ENCODE measurements around the gene PPP1R7. TPM values are rescaled to one million over a fixed set of nuclear protein-coding genes. Genes with fewer than 3 reads are reported as not detected.

PPP1R7 gene
- total and polyA plus RNA-seq, 2 donors from 2014 or later = 64.6 to 94.9 TPM

DNA sequence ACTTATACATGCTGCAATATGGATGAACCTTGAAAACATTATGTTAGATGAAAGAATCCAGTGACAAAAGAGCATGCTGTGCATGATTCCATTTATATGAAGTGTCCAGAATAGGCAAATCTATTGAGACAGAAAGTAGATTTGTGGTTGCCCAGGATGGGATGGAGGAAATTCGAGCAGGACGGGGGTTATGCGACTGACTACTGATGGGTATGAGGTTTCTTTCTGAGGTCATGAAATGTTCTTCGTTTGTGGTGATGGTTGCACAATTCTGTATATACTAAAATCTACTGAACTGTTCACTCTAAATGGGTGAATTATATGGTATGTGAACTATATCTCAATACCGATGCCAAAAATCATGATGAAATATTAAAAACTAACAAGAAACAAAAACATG lies 29.3 kb upstream of the PPP1R7 start:
- intact Hi-C loops (cut with DNase I) = no loop called here
- no peaks in the 10 kb centered on the region for H3K9me3 ChIP-seq (ENCODE audit: control insufficient read depth in 2 of 3, insufficient read depth in 1 of 3, low read length in 3 of 3)
- no peak overlapping the region for H3K27ac ChIP-seq (ENCODE audit: low read depth in 2 of 2, low read length in 2 of 2)
- H3K4me3 ChIP-seq (ENCODE audit: low read length in 3 of 3) = no peak overlapping the region
- TF ChIP-seq, protein P1, sequence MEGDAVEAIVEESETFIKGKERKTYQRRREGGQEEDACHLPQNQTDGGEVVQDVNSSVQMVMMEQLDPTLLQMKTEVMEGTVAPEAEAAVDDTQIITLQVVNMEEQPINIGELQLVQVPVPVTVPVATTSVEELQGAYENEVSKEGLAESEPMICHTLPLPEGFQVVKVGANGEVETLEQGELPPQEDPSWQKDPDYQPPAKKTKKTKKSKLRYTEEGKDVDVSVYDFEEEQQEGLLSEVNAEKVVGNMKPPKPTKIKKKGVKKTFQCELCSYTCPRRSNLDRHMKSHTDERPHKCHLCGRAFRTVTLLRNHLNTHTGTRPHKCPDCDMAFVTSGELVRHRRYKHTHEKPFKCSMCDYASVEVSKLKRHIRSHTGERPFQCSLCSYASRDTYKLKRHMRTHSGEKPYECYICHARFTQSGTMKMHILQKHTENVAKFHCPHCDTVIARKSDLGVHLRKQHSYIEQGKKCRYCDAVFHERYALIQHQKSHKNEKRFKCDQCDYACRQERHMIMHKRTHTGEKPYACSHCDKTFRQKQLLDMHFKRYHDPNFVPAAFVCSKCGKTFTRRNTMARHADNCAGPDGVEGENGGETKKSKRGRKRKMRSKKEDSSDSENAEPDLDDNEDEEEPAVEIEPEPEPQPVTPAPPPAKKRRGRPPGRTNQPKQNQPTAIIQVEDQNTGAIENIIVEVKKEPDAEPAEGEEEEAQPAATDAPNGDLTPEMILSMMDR (IDR thresholded peaks at IDR 0.05; ENCODE audit: borderline replicate concordance, extremely low read depth, insufficient read depth) = no peak
- no peaks in the 10 kb centered on the region for H3K4me1 ChIP-seq (ENCODE audit: control insufficient read depth in 2 of 3, insufficient read depth in 2 of 3, low read depth in 1 of 3, low read length in 3 of 3)
- H3K9ac ChIP-seq (ENCODE audit: low read length in 3 of 3) = no peak overlapping the region
- DNase-seq (no peak), FAIRE-seq (no peak)
- no peaks in the 10 kb centered on the region for H3K27me3 ChIP-seq (ENCODE audit: control insufficient read depth, insufficient read depth, low read length)
- H3K36me3 ChIP-seq (ENCODE audit: control insufficient read depth in 2 of 3, insufficient read depth in 3 of 3, low read length in 3 of 3) = no peaks in the 10 kb centered on the region

DNA sequence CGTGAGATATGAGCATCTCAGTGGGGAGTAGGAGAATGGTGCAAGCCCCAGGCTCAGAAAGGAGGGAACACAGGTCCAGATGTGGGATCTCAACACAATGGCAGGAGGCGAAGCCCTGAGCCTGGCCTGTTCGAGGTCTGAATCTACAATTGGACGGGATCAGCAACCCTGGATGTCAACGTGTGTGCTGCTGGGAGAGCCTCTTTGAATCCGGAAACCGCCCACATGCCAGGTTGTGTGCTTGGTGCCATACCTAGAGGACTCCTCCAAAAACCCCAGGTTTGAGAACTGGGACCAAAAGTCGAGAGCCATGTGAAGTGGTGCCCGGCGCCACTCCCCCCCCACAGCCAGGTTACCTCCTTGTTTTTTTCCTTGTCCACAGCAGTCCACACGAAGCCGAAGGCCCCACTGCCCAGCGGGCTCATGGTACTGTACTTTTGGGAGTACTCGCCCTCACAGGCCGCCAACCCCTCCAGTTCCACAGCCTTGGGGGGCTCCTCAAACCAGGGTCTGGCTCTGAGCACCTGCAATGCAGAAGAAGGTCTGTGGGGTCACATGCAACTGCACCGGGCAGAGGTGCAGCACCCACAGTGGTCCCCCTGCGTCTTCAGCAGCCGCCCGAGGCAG lies 27.8 kb upstream of the PPP1R7 start:
- TF ChIP-seq, protein P1 (IDR thresholded peaks at IDR 0.05; ENCODE audit: borderline replicate concordance, extremely low read depth, insufficient read depth) = no peak
- Histone ChIP-seq H3K27ac (ENCODE audit: low read depth in 2 of 2, low read length in 2 of 2) (no peak overlapping the region), H3K4me1 (ENCODE audit: control insufficient read depth in 2 of 3, insufficient read depth in 2 of 3, low read depth in 1 of 3, low read length in 3 of 3) (no peaks in the 10 kb centered on the region), H3K27me3 (ENCODE audit: control insufficient read depth, insufficient read depth, low read length) (no peaks in the 10 kb centered on the region), H3K9me3 (ENCODE audit: control insufficient read depth in 2 of 3, insufficient read depth in 1 of 3, low read length in 3 of 3) (no peaks in the 10 kb centered on the region), H3K4me3 (ENCODE audit: low read length in 3 of 3) (no peak overlapping the region), H3K9ac (ENCODE audit: low read length in 3 of 3) (no peak overlapping the region), H3K36me3 (ENCODE audit: control insufficient read depth in 2 of 3, insufficient read depth in 3 of 3, low read length in 3 of 3) (no peaks in the 10 kb centered on the region)
- DNase-seq (peak in 2 of 5 donors; percentile 6 to 32), FAIRE-seq (no peak)
- intact Hi-C loops (cut with DNase I) = no loop called here

DNA sequence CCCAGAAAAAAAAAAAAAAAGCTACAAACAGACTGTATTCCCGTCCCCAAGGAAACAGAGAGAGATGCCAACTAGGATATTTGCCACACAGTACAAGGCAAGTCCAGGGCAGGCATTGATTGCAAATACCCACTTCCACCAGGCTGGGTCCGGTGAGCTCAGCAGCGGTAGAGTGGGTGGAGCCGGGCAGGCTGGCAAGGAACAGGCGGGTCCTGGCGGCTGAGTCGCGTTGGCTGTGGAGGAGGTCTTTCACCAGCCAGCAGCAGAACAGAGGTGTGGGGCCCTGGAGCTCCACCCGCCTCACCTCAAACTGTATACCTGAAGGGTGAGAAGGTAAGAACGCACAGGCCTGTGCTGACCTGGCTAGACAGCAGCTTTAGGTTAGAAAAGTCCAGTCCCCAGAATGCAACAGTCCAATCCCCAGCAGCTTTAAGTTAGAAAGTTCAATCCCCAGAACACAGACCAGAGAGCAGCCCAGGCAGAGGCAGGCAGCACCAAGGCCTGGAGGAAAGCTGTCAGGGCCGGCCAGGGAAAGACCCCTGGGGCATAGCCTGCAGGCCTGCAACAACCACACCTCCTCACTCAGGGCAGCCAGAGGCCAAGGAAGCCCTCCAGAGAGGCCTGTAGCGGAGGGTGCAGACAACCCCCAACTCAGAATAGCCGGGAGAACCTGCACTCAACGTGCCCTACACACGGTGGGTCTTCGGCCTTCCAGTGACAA lies 26.3 kb upstream of the PPP1R7 start:
- FAIRE-seq = no peak

More for the DNA sequence above, 26.3 kb upstream of the PPP1R7 start:
- no peaks in the 10 kb centered on the region for H3K4me1 ChIP-seq (ENCODE audit: control insufficient read depth in 2 of 3, insufficient read depth in 2 of 3, low read depth in 1 of 3, low read length in 3 of 3)
- no peaks in the 10 kb centered on the region for H3K36me3 ChIP-seq (ENCODE audit: control insufficient read depth in 2 of 3, insufficient read depth in 3 of 3, low read length in 3 of 3)
- no peaks in the 10 kb centered on the region for H3K9me3 ChIP-seq (ENCODE audit: control insufficient read depth in 2 of 3, insufficient read depth in 1 of 3, low read length in 3 of 3)
- TF ChIP-seq, protein P1 (IDR thresholded peaks at IDR 0.05; ENCODE audit: borderline replicate concordance, extremely low read depth, insufficient read depth) = no peak
- no peak overlapping the region for H3K27ac ChIP-seq (ENCODE audit: low read depth in 2 of 2, low read length in 2 of 2)
- peak in 2 of 5 donors; percentile 17 to 72 for DNase-seq
- intact Hi-C loops (cut with DNase I) = no loop called here
- H3K27me3 ChIP-seq (ENCODE audit: control insufficient read depth, insufficient read depth, low read length) = no peaks in the 10 kb centered on the region
- H3K9ac ChIP-seq (ENCODE audit: low read length in 3 of 3) = no peak overlapping the region
- no peak overlapping the region for H3K4me3 ChIP-seq (ENCODE audit: low read length in 3 of 3)

Data from kidney (tissue), 14 donors.